ENCODE results near the gene SCN8A.

Gene SCN8A

GRCh38 chr12:51675071-51675803 lies 84.2 kb downstream of the SCN8A start:
- no peak for DNase-seq

GRCh38 chr12:51676875-51677274 lies 85.8 kb downstream of the SCN8A start:
- no peak for DNase-seq

- DNase-seq, result no peak
Observed at GRCh38 chr12:51677284-51677968, 86.4 kb downstream of the SCN8A start.

- no peak for DNase-seq
Observed at GRCh38 chr12:51678086-51678724, 87.2 kb downstream of the SCN8A start.

GRCh38 chr12:51682981-51683380 lies 91.9 kb downstream of the SCN8A start:
- no peak for DNase-seq

- DNase-seq, result no peak
Observed at GRCh38 chr12:51683763-51684357, 92.8 kb downstream of the SCN8A start.

GRCh38 chr12:51686727-51687126 lies 95.7 kb downstream of the SCN8A start:
- DNase-seq, result no peak

GRCh38 chr12:51687177-51687576 lies 96.1 kb downstream of the SCN8A start:
- no peak for DNase-seq

GRCh38 chr12:51687614-51688013 lies 96.6 kb downstream of the SCN8A start:
- no peak for DNase-seq

- no peak for DNase-seq
Observed at GRCh38 chr12:51689983-51690382, 99.0 kb downstream of the SCN8A start.

- no peak for DNase-seq
Observed at GRCh38 chr12:51692016-51692415, 101.0 kb downstream of the SCN8A start.

GRCh38 chr12:51693569-51693968 lies 102.5 kb downstream of the SCN8A start:
- DNase-seq, result no peak

- DNase-seq, result no peak
Observed at GRCh38 chr12:51694146-51694545, 103.1 kb downstream of the SCN8A start.

- no peak for DNase-seq
Observed at GRCh38 chr12:51695241-51696010, 104.4 kb downstream of the SCN8A start.

- DNase-seq, result no peak
Observed at GRCh38 chr12:51699219-51699618, 108.2 kb downstream of the SCN8A start.

GRCh38 chr12:51700887-51701286 lies 109.9 kb downstream of the SCN8A start:
- DNase-seq, result no peak

- no peak for DNase-seq
Observed at GRCh38 chr12:51702587-51702986, 111.6 kb downstream of the SCN8A start.

GRCh38 chr12:51705450-51705849 lies 114.4 kb downstream of the SCN8A start:
- DNase-seq, result no peak

GRCh38 chr12:51706206-51706605 lies 115.2 kb downstream of the SCN8A start:
- DNase-seq, result no peak

GRCh38 chr12:51714666-51715065 lies 123.6 kb downstream of the SCN8A start:
- no peak for DNase-seq

GRCh38 chr12:51717326-51717925 lies 126.4 kb downstream of the SCN8A start:
- no peak for DNase-seq

- DNase-seq, result no peak
Observed at GRCh38 chr12:51721282-51721940, 130.4 kb downstream of the SCN8A start.

Measured in NCI-H1105 (cell line).